C4-2B (cell line): ENCODE data around the gene NFX1.

Source experiments
- CTCF ChIP-seq: fragments of 450-650 bp; conservative IDR thresholded peaks from 2 replicates; pipeline ENCODE4 v1.5.1; 2017; ENCODE audit warnings: mild to moderate bottlenecking
- ZFX ChIP-seq: fragments of 450-650 bp; IDR thresholded peaks from 2 replicates; pipeline ENCODE4 v1.6.1; 2017

- no peak for TF ChIP-seq CTCF
- TF ChIP-seq ZFX: no peak
Observed at GRCh38 chr9:33288828-33289483, 1.4 kb upstream of the NFX1 start.
